Measurements from ENCODE around the gene CDC45. TPM values are rescaled to one million over a fixed set of nuclear protein-coding genes. Genes with fewer than 3 reads are reported as not detected.

Gene CDC45
- total and polyA plus RNA-seq, 2 of the 13 experiments (the other 11 are each of a cell fraction or from before 2014, with no cell fraction given) = 14.4 to 36.3 TPM

GRCh38 chr22:19432133-19432851 lies 47.4 kb upstream of the CDC45 start, which contains the start of gene MRPL40 (continued):
- TF ChIP-seq ARID2 (CRISPR knock-in tag; IDR thresholded peaks at IDR 0.05; ENCODE audit: borderline replicate concordance) = peak; percentile 97
- no peak for TF ChIP-seq SYNCRIP (IDR thresholded peaks at IDR 0.05; ENCODE audit: insufficient read depth, low read depth, low read length)
- peak; percentile 88 for TF ChIP-seq ZNF740 (CRISPR knock-in tag; IDR thresholded peaks at IDR 0.05)
- no peak for TF ChIP-seq GPBP1L1 (CRISPR knock-in tag; IDR thresholded peaks at IDR 0.05)
- peak; percentile 84; the same call in 1 of the 2 replicates for TF ChIP-seq SIN3A (IDR thresholded peaks at IDR 0.05; ENCODE audit: borderline replicate concordance, low read depth, low read length)
- TF ChIP-seq NFIB (CRISPR knock-in tag; IDR thresholded peaks at IDR 0.05; ENCODE audit: borderline replicate concordance) = no peak; the same call in 1 of the 2 replicates
- peak; percentile 87 for TF ChIP-seq ZNF784 (CRISPR knock-in tag; IDR thresholded peaks at IDR 0.05; ENCODE audit: borderline replicate concordance)
- TF ChIP-seq BCLAF1 (IDR thresholded peaks at IDR 0.05) = no peak
- peak; percentile 97 for TF ChIP-seq HMGXB4 (CRISPR knock-in tag; IDR thresholded peaks at IDR 0.05; ENCODE audit: borderline replicate concordance in 1 of 2, low read depth in 1 of 2)
- no peak for TF ChIP-seq AKNA (CRISPR knock-in tag; IDR thresholded peaks at IDR 0.05; ENCODE audit: borderline replicate concordance)
- TF ChIP-seq MXD1 (CRISPR knock-in tag; IDR thresholded peaks at IDR 0.05) = peak; percentile 95
- peak; percentile 99 for TF ChIP-seq CBX1 (IDR thresholded peaks at IDR 0.05; ENCODE audit: low read depth)
- TF ChIP-seq RXRB (CRISPR knock-in tag; IDR thresholded peaks at IDR 0.05; ENCODE audit: borderline replicate concordance) = peak; percentile 90

Measured in HepG2 (cell line).